Measurements from ENCODE around the gene ELMO3.
A peak's percentile ranks its signal among the peaks of the same experiment; 100 is the strongest.

Gene ELMO3

GRCh38 chr16:67158637-67159600 lies 40.0 kb upstream of the ELMO3 start:
- no peak for TF ChIP-seq CTCF (IDR thresholded peaks at IDR 0.05; ENCODE audit: control insufficient read depth, extremely low read depth, insufficient read depth)
- peak overlapping the region; percentile 92 for H3K4me3 ChIP-seq (ENCODE audit: low read depth, low read length)
- no peak for DNase-seq (ENCODE audit: low read depth)

- H3K4me3 ChIP-seq (ENCODE audit: low read depth, low read length): peak overlapping the region; percentile 92
- no peak; the same call in 1 of the 2 replicates for TF ChIP-seq CTCF (IDR thresholded peaks at IDR 0.05; ENCODE audit: control insufficient read depth, extremely low read depth, insufficient read depth)
- peak; percentile 69 for DNase-seq (ENCODE audit: low read depth)
Measured at GRCh38 chr16:67161595-67162058, 37.3 kb upstream of the ELMO3 start.

- no peak for TF ChIP-seq CTCF (IDR thresholded peaks at IDR 0.05; ENCODE audit: control insufficient read depth, extremely low read depth, insufficient read depth)
- no peak for DNase-seq (ENCODE audit: low read depth)
- peak overlapping the region; percentile 92 for H3K4me3 ChIP-seq (ENCODE audit: low read depth, low read length)
Measured at GRCh38 chr16:67162506-67163163, 36.3 kb upstream of the ELMO3 start.

- H3K4me3 ChIP-seq (ENCODE audit: low read depth, low read length): peak overlapping the region; percentile 35
- no peak for TF ChIP-seq CTCF (IDR thresholded peaks at IDR 0.05; ENCODE audit: control insufficient read depth, extremely low read depth, insufficient read depth)
- no peak for DNase-seq (ENCODE audit: low read depth)
Measured at GRCh38 chr16:67163164-67163998, 35.5 kb upstream of the ELMO3 start.

- TF ChIP-seq CTCF (IDR thresholded peaks at IDR 0.05; ENCODE audit: control insufficient read depth, extremely low read depth, insufficient read depth): no peak
- DNase-seq (ENCODE audit: low read depth): no peak
- peak overlapping the region; percentile 35 for H3K4me3 ChIP-seq (ENCODE audit: low read depth, low read length)
Measured at GRCh38 chr16:67163999-67164558, 34.9 kb upstream of the ELMO3 start.

GRCh38 chr16:67164599-67165061 lies 34.3 kb upstream of the ELMO3 start, which contains the start of gene HSF4:
Gene HSF4, plus strand, starts transcription at chr16:67164745. Its CDS starts 67 bp downstream, at chr16:67164812.
- DNase-seq (ENCODE audit: low read depth): no peak
- TF ChIP-seq CTCF (IDR thresholded peaks at IDR 0.05; ENCODE audit: control insufficient read depth, extremely low read depth, insufficient read depth): no peak
- peak within 1 kb of the TSS; percentile 50 for H3K4me3 ChIP-seq (ENCODE audit: low read depth, low read length)

Data from LNCaP clone FGC (cell line).